Adrenal gland (tissue), 5 donors: Measurements from ENCODE around the gene TNFSF8.

Experiments used
- POLR2A ChIP-seq, 2 donors: fragments of 450-650 bp; IDR thresholded peaks; one replicate each; pipeline ENCODE4 v1.6.1; 2017; ENCODE audit warnings: antibody characterized with exemption in 2 of 2, mild to moderate bottlenecking in 2 of 2, moderate library complexity in 1 of 2
- TF ChIP-seq, protein P1 (sequence below), 6 experiments: fragments of 450-650 bp in 4 of 6; fragments of 200-600 bp in 2 of 6; sonication (generic) in 1 of 6; IDR thresholded peaks; 1 replicate in 5 of 6; 2 replicates in 1 of 6; pipeline versions ENCODE4 v1.5.1 to v1.8.0; 2016 to 2021; ENCODE audit warnings: antibody characterized with exemption in 6 of 6, mild to moderate bottlenecking in 2 of 6, moderate library complexity in 1 of 6
- donor health status: DM: no; HTN: no; CAD: no.

DNA sequence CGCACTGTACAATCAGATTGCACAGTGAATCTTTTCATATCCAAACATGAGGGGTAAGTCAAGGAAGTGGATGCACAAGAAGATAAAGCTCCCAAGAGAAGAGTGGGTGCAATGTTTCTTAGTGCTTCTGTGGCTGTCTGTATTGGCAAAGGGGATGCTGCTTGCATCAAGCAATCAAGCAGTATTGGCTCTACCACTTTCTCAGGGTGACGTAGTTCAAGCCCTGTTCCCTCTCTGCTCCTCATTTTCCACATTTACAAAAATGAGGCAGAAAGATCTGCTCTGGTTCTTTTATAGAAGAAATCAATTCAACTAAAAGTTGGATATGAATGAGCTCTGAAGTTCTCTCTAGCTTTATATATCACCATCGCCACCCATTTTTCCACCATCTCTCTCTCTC lies 2.3 kb downstream of the TNFSF8 start:
- no peak for TF ChIP-seq POLR2A (IDR thresholded peaks at IDR 0.05)
- TF ChIP-seq, protein P1, sequence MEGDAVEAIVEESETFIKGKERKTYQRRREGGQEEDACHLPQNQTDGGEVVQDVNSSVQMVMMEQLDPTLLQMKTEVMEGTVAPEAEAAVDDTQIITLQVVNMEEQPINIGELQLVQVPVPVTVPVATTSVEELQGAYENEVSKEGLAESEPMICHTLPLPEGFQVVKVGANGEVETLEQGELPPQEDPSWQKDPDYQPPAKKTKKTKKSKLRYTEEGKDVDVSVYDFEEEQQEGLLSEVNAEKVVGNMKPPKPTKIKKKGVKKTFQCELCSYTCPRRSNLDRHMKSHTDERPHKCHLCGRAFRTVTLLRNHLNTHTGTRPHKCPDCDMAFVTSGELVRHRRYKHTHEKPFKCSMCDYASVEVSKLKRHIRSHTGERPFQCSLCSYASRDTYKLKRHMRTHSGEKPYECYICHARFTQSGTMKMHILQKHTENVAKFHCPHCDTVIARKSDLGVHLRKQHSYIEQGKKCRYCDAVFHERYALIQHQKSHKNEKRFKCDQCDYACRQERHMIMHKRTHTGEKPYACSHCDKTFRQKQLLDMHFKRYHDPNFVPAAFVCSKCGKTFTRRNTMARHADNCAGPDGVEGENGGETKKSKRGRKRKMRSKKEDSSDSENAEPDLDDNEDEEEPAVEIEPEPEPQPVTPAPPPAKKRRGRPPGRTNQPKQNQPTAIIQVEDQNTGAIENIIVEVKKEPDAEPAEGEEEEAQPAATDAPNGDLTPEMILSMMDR (IDR thresholded peaks at IDR 0.05): no peak
